ENCODE measurements around the gene CCL18. TPM values are rescaled to one million over a fixed set of nuclear protein-coding genes. Genes with fewer than 3 reads are reported as not detected.
"Not testable (repeated sequence)": the region's sequence is repeated elsewhere in the genome, so short reads cannot be mapped to it uniquely, and the experiment has no call there.

Gene CCL18
- total RNA-seq, 1 donor from 2014 or later, result not detected

GRCh38 chr17:36117505-36118382 lies 53.7 kb downstream of the CCL18 start:
- no peaks in the 10 kb centered on the region for H3K4me1 ChIP-seq
- TF ChIP-seq POLR2A (IDR thresholded peaks at IDR 0.05), result no peak
- no peak for TF ChIP-seq POLR2AphosphoS5 (IDR thresholded peaks at IDR 0.05; ENCODE audit: insufficient read depth in 1 of 2, low read depth in 1 of 2)
- TF ChIP-seq CTCF (IDR thresholded peaks at IDR 0.05), result no peak
- no peaks in the 10 kb centered on the region for H3K9me3 ChIP-seq
- DNase-seq (ENCODE audit: extremely low spot score in 2 of 2), result no peak
- intact Hi-C loops (cut with DNase I), result no loop called here
- H3K27ac ChIP-seq, result no peak overlapping the region
- no peaks in the 10 kb centered on the region for H3K27me3 ChIP-seq
- no peak overlapping the region for H3K4me3 ChIP-seq
- no peaks in the 10 kb centered on the region for H3K36me3 ChIP-seq

GRCh38 chr17:36118477-36119353 lies 54.6 kb downstream of the CCL18 start:
- TF ChIP-seq CTCF (IDR thresholded peaks at IDR 0.05), result no peak
- TF ChIP-seq POLR2AphosphoS5 (IDR thresholded peaks at IDR 0.05; ENCODE audit: insufficient read depth in 1 of 2, low read depth in 1 of 2), result no peak
- TF ChIP-seq POLR2A (IDR thresholded peaks at IDR 0.05), result no peak
- Histone ChIP-seq H3K4me3 (no peak overlapping the region), H3K9me3 (no peaks in the 10 kb centered on the region), H3K4me1 (no peaks in the 10 kb centered on the region), H3K27ac (no peak overlapping the region), H3K36me3 (no peaks in the 10 kb centered on the region), H3K27me3 (no peaks in the 10 kb centered on the region)
- no peak for DNase-seq (ENCODE audit: extremely low spot score in 2 of 2)
- intact Hi-C loops (cut with DNase I), result no loop called here

- Histone ChIP-seq H3K36me3 (no peaks in the 10 kb centered on the region), H3K27me3 (no peaks in the 10 kb centered on the region), H3K4me1 (no peaks in the 10 kb centered on the region), H3K27ac (no peak overlapping the region), H3K4me3 (no peak overlapping the region), H3K9me3 (peaks cover 1% of the 10 kb centered on the region)
- intact Hi-C loops (cut with DNase I), result no loop called here
- DNase-seq (ENCODE audit: extremely low spot score in 2 of 2), result no peak
- TF ChIP-seq POLR2A (IDR thresholded peaks at IDR 0.05), result no peak
- TF ChIP-seq CTCF (IDR thresholded peaks at IDR 0.05), result no peak
- TF ChIP-seq POLR2AphosphoS5 (IDR thresholded peaks at IDR 0.05; ENCODE audit: insufficient read depth in 1 of 2, low read depth in 1 of 2), result no peak
These were observed 56.1 kb downstream of the CCL18 start for GRCh38 chr17:36120221-36120620.

- DNase-seq (ENCODE audit: extremely low spot score in 2 of 2); intact Hi-C loops (cut with DNase I); H3K4me1 ChIP-seq: not testable (repeated sequence)
These were observed 57.0 kb downstream of the CCL18 start for GRCh38 chr17:36121099-36121498.

More at GRCh38 chr17:36121099-36121498, 57.0 kb downstream of the CCL18 start:
- H3K27me3 ChIP-seq, H3K4me3 ChIP-seq, H3K36me3 ChIP-seq, H3K27ac ChIP-seq, H3K9me3 ChIP-seq: not testable (repeated sequence)

Small RNA genes lying within 50 kb of the gene (small RNA-seq; reads per million reads assigned to genes)
- gene RN7SL301P, result not detected

Other genes starting within 250 kb of the CCL18 start
- gene HEATR9, start 195.4 kb upstream of the CCL18 start, total RNA-seq, result not detected
- 4.9 TPM for gene CCL5, start 183.9 kb upstream of the CCL18 start, total RNA-seq
- 0.49 TPM for gene RDM1, start 133.5 kb upstream of the CCL18 start, total RNA-seq
- gene LYZL6, start 120.6 kb upstream of the CCL18 start, total RNA-seq, result not detected
- not detected for gene CCL16, start 82.8 kb upstream of the CCL18 start, total RNA-seq
- gene CCL14, start 77.5 kb upstream of the CCL18 start, total RNA-seq, result 93.1 TPM
- not detected for gene CCL15, start 62.7 kb upstream of the CCL18 start, total RNA-seq
- 13.3 TPM for gene CCL23, start 46.3 kb upstream of the CCL18 start, total RNA-seq
- 2.9 TPM for gene CCL3, start 25.9 kb downstream of the CCL18 start, total RNA-seq
- 15.0 TPM for gene CCL4, start 39.6 kb downstream of the CCL18 start, total RNA-seq
- gene TBC1D3B, start 112.4 kb downstream of the CCL18 start, total RNA-seq, result 3.4 TPM
- gene CCL3L1, start 132.5 kb downstream of the CCL18 start, total RNA-seq, result not detected
- gene CCL4L2, start 146.8 kb downstream of the CCL18 start, total RNA-seq, result 5.2 TPM
- gene TBC1D3I, start 200.3 kb downstream of the CCL18 start, total RNA-seq, result 1.7 TPM